HG03103 (cell line): ENCODE measurements around the gene DRC7.
"Not testable (repeated sequence)": the region's sequence is repeated elsewhere in the genome, so short reads cannot be mapped to it uniquely, and the experiment has no call there.

ENCODE experiments used
- ATAC-seq: cut with Tn5 transposase; IDR thresholded peaks from one replicate; pipeline ENCODE4 v1.9.1; 2021; ENCODE audit warnings: low read depth; ENCODE audit not compliant: unreplicated experiment

Gene DRC7

DNA sequence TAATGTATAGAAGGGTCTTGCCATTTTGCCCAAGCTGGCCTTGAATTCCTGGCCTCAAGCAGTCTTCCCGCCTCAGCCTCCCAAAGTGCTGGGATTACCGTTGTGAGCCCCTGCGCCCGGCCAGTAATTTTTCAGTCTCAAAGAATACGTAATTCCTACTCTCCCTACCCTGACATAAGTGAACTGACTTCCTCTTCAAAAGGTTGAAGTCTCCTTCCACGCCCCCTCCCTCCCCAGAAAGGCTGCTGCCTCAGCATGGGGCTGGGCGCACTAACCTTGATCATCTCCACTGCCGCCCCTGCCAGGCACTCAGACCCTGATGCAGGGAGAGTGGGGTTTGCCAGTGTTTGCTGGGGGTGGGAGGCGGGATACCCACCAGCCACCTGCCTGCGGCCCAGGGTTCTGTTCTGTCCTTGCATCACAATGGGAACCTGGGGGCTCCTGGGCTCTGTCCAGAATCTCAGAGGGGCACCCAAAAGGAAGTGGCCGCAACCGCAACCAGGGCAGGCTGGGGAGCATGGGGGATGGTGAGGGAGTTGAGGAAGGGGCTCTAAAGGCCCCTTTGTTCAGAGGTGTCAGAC, 80.2 kb downstream of the DRC7 start:
- no peak for ATAC-seq

DNA sequence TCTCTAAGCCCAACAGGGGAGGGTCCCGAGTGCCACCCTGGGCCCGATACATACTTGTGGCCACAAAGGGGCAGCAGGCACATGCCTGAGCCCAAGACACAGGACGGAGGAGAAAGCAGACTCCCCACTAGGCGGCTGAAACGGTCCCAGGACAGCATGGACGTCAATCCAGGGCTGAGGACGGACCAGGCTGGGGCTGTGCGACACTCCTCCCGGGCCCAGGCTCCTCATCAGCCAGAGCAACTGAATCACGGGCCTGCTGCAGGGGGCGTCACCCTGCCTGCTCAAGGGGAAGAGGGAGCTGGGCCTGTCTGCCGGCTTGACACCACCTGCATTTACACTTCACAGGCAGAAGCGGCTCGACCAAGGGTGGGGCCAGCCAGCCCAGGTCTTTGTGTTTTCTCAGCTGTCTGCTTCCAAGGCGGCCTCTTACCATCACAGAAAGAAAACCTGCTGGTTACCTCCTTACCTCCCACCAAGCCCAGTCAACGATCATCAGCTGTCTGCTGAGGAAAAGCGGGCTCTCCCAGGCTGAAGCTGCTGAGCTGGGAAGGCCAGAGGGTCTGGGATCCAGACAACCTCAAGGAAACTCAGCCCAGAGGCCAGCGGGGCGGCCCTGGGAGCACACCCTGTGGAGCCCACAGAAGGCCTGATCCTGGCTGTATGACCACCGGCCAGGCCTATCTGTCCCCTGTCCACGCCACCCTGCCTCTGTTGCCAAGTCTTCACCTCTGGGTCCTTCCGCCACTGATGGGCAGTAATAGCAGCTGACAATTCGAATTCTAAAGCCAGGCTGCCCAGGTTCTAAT, 81.3 kb downstream of the DRC7 start:
- no peak for ATAC-seq

DNA sequence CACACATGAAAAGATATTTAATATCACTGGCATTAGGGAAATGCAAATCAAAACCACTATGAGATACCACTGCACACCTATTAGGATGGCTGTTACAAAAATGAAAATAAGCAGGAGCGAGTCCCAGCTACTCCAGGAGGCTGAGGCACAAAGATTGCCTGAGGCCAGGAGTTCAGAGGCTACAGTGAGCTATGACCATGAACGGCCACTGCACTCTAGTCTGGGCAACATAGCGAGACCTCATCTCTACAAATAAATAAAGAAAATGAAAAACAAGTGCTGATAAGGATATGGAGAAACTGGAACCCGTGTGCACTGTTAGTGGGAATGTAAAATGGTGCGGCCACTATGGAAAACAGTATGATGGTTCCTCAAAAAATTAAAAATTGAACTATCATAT, 84.1 kb downstream of the DRC7 start:
- no peak for ATAC-seq

DNA sequence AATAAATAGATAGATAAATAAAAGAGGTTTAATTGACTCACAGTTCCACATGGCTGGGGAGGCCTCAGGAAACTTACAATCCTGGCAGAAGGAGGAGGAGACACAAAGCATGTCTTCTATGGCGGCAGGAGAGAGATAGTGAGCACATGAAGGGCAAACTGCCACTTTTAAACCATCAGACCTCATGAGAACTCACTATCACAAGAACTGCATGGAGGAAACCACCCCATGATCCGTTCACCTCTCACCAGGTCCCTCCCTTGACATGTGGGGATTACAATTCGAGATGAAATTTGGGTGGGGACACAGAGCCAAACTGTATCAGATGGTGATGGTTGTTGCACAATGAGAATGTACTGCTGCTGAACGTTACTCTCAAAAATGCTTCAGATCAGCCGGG, 85.2 kb downstream of the DRC7 start:
- ATAC-seq: not testable (repeated sequence)

DNA sequence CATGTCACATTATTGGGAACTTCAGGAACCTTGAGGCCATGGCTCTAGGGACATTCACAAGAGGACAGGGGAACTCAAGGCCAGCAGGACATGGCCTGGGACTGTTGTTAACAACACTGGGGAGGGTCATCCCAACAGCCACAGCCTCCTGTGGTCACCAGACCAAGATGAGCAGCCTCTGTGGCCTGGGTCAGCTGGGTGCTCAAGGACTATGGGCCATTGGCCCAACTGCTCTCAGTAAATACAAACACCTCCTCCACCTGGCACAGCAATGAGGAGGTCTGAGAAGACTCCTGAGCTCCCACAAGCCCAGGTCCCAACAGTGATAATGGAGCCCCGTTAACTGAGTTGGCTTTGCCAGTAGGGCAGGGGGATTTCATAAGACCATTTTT, 86.7 kb downstream of the DRC7 start:
- no peak for ATAC-seq
